ENCODE data around the gene SPTBN5.

SPTBN5 gene

GRCh38 chr15:41821831-41822230 is 72.0 kb downstream of the SPTBN5 start:
- DNase-seq, result no peak

GRCh38 chr15:41820791-41821423 is 72.9 kb downstream of the SPTBN5 start:
- no peak for DNase-seq

DNA sequence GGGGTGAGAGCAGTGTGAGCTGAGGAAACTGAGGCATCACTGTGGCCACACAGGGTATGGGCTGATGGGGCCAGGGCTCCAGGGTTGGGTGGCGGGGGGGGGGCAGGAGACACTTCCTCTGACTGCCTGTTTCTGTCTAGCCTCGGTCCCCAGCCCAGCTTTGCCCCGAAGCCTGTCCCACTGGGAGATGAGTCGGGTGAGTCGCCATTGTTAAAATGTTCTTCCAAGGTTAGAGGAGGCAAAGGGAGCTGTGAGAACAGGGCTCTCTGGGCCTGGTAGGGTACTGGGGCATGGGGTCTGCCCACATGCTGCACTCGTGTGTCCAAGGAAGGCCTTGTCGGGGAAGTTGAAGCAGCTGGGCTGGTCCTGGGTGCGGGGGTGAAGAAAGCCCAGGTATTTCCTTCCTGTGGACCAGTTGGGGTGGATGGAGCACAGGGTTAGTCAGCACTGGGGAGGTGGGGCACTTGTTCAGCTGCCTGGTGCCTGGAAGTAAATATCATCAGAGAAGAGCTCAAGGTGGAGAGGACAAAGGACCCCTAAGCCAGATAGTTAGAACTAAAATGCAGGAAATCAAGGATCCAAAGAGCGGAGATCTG is 74.3 kb downstream of the SPTBN5 start:
- DNase-seq, result no peak

DNA sequence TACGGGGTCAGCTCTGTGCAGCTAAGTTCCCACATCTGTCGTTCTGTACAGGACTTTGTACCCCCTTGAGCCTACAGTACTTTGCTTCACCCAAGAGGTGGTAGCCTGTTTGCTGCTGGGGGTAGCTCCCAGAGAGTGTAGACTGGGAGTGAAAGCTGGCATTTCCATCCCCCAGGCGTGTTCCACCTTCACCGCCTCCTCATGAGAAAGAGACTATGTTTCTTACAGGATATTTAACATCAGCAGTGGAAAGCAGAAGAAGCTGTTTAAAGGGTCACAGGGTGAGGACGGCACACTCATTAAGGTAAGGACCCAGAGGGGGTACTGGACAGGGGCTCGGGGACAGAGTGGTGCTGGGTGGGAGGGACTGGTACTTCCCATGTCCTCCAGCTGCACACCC is 76.1 kb downstream of the SPTBN5 start:
- no peak for DNase-seq

- no peak for DNase-seq
Observed at GRCh38 chr15:41817327-41817726, 76.5 kb downstream of the SPTBN5 start.

GRCh38 chr15:41816788-41817187 is 77.1 kb downstream of the SPTBN5 start:
- no peak for DNase-seq

GRCh38 chr15:41814534-41814933 is 79.3 kb downstream of the SPTBN5 start:
- no peak for DNase-seq

GRCh38 chr15:41813426-41813825 is 80.4 kb downstream of the SPTBN5 start:
- DNase-seq, result no peak

GRCh38 chr15:41812820-41813375 is 81.0 kb downstream of the SPTBN5 start:
- no peak for DNase-seq

DNA sequence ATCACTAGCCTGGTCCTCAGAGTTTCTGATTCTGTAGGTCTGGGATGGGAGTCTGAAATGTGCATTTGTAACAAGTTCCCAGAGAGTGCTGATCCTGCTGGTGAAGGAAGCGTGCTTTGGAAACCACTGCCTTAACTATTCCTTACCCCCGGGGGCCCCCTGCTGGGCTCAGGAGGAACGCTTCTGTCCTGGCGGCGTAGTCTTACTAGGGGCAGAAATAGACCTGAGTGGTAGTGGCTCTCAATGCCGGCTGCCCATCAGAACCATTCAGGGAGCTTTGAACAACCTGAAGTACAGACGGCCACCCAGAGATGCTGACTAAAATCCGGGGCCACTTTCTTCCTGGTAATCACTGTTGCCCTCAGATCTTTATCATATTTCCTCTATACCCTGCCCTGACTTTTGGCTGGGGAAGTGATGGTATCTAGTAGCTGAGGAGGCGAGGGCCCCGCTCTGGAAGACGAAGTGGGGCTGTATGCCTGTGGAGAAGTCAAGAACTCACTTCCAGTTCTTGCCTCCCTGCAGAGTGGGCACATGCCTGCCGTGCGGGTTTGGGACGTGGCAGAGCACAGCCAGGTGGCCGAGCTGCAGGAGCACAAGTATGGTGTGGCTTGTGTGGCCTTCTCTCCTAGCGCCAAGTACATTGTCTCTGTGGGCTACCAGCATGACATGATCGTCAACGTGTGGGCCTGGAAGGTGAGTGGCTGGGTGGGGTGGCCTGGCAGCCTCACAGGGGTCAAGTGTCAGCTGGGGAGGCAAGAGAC is 82.2 kb downstream of the SPTBN5 start:
- peak; percentile 71 to 80 for DNase-seq

- DNase-seq, result no peak
Observed at GRCh38 chr15:41810651-41811431, 83.0 kb downstream of the SPTBN5 start.

- DNase-seq, result no peak
Observed at GRCh38 chr15:41809526-41810220, 84.2 kb downstream of the SPTBN5 start.

- DNase-seq, result no peak
Observed at GRCh38 chr15:41809121-41809520, 84.7 kb downstream of the SPTBN5 start.

- no peak for DNase-seq
Observed at GRCh38 chr15:41806291-41807181, 87.3 kb downstream of the SPTBN5 start.

- no peak for DNase-seq
Observed at GRCh38 chr15:41805711-41806110, 88.1 kb downstream of the SPTBN5 start.

DNA sequence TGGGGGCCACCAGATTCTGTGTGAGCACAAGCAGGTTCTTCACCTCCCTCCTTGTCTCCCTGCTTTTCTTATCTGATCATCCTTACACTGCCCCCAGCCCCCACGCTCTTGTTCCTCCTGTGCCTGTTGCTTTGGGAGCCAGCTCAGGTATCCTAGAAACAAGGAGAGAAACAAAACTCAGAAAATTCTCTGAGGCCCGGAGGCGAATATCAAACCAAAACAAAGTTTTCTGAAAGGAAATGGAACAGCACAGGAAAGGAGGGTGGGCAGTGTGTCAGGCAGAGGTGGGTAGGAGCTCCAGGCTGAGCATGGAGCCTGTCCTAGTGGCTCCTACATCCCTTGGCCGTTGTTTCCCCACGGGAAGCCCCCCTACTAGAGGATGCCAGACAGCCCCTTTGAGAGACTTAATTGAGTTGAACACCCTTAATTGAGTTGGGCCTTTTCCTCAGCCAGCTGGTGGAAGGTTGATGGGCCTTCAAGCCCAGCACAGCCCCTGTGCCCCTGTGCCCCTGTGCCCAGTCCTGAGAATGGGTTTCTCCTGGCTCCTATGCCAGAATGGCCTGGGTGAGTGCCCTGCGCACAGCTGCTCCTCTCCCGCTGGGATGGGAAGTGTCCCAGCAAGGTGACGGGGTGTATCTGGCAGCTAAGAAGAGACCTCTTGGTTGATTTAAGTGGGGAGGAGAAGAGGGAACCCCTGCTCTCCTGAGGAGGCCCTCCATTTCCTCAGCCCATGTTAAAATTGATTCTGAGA is 88.8 kb downstream of the SPTBN5 start:
- no peak for DNase-seq

DNA sequence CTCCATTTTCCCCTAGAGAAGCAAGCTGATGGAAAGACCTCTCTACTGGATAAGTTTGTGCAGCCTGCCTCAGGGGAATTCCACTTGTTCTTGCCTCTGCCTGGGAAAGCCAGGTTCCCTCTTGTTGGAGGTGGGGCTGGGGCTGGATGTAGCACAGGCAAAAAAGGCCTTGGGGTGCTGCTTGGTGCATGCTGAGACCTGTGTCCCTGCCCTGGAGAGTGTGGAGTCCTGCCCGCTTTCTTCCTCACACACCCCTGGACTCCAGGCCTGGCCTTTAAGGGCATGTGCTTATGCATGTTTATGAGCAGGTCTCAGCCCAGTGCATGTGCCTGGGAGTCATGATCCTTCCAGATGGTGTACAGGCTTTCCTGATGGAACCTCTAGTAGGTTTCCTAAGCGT is 89.5 kb downstream of the SPTBN5 start:
- no peak for DNase-seq

DNA sequence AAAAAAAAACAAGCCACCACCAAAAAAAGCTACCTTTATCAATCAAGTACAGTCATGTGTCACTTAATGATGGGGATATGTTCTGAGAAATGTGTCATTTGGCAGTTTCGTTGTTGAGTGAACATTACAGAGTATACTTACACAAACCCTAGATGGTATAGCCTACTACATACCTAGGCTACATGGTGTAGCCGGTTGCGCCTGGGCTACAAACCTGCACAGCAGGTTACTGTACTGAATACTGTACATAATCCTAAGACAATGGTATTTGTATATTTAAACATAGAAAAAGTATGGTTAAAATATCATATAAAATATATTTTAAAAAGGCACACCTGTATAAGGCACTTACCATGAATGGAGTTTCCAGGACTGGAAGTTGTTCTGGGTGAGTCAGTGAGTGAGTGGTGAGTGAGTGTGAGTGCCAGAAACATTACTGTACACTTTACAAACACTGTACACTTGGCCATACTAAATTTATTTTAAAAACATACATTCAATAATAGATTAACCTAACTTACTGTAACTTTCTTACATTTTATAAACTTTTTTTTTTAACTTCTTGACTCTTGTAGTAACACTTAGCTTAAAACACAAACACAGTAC is 91.9 kb downstream of the SPTBN5 start:
- no peak for DNase-seq

- DNase-seq, result no peak
Observed at GRCh38 chr15:41801185-41801584, 92.7 kb downstream of the SPTBN5 start.

DNA sequence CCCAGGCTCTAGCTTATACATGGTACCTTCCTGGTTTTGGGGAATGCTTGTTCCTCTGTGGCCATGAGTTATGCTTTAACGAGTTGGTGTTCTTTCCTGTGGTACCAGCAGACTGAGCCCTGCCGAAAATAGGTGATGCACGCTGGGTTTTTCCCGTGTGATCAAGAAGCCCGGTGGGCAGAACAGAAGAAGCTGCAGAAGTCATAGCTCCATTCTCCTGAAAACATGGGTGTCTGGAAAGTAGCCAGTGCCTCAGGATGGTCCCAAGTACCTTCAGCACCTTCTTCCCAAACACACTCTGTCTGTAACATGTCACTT is 94.4 kb downstream of the SPTBN5 start:
- DNase-seq, result no peak

Data from AML-193 (cell line).